A549 (cell line): ENCODE measurements around the gene SHROOM1. TPM values are rescaled to one million over a fixed set of nuclear protein-coding genes. Genes with fewer than 3 reads are reported as not detected.
A peak's percentile ranks its signal among the peaks of the same experiment; 100 is the strongest.
"Not testable (repeated sequence)": the region's sequence is repeated elsewhere in the genome, so short reads cannot be mapped to it uniquely, and the experiment has no call there.

ENCODE experiments used
- ATAC-seq, 2 experiments: fragments of 200-7000 bp in 1 of 2; fragments of >200 bp in 1 of 2; cut with Nextera tagmentation in 1 of 2; cut with Tn5 transposase in 1 of 2; 3 replicates each; pipeline versions ENCODE4 v1.8.0 to v1.9.1; 2018 to 2020; ENCODE audit warnings: mild to moderate bottlenecking in 1 of 2, moderate library complexity in 1 of 2
- CTCF ChIA-PET: fragments of 300-600 bp; sonication (Branson Sonifier 250); formaldehyde crosslinking; extraction: SDS; loops from one replicate; lab custom pipeline; 2021; ENCODE audit warnings: antibody characterized with exemption, inconsistent platforms; lab: Yijun Ruan, JAX
- POLR2A ChIA-PET: fragments of 350-600 bp; formaldehyde crosslinking; extraction: SDS; loops from one replicate; lab custom pipeline; 2021; ENCODE audit warnings: antibody characterized with exemption, inconsistent platforms; lab: Yijun Ruan, JAX
- DNase-seq, 2 experiments: peaks; one replicate each; pipeline versions ENCODE4 v3.0.0 to v3.0.0-alpha.2; 2011 to 2016; ENCODE audit warnings: low read depth in 1 of 2, low spot score in 1 of 2
- FAIRE-seq: peaks from 2 replicates; lab custom pipeline; 2011; peaks lifted over from hg19 to GRCh38; lab: Jason Lieb, UNC
- H3K27ac ChIP-seq, 2 experiments: fragments of >200 bp; sonication (Bioruptor Twin); formaldehyde crosslinking; 3 replicates each; pipeline ENCODE4 v1.5.1; 2016 to 2017
- H3K4me1 ChIP-seq: fragments of >200 bp; sonication (Bioruptor Twin); formaldehyde crosslinking; 3 replicates; pipeline ENCODE4 v1.6.1; 2016
- H3K4me2 ChIP-seq: fragments of >200 bp; sonication (Bioruptor Twin); formaldehyde crosslinking; 3 replicates; pipeline ENCODE4 v1.6.1; 2016
- H3K4me3 ChIP-seq: fragments of >200 bp; sonication (Bioruptor Twin); formaldehyde crosslinking; 3 replicates; pipeline ENCODE4 v1.5.1; 2016
- H3K9me3 ChIP-seq: fragments of >200 bp; sonication (Bioruptor Twin); formaldehyde crosslinking; 3 replicates; pipeline ENCODE4 v1.6.1; 2016
- ATOH8 ChIP-seq: fragments of 250-450 bp; sonication (Bioruptor Pico); IDR thresholded peaks from 2 replicates; pipeline ENCODE4 v1.5.0; 2020; ENCODE audit warnings: low read depth, mild to moderate bottlenecking, moderate library complexity
- CHD4 ChIP-seq: fragments of 200-600 bp; sonication (generic); IDR thresholded peaks from 2 replicates; pipeline ENCODE4 v1.6.1; 2016; ENCODE audit warnings: antibody characterized with exemption, mild to moderate bottlenecking, borderline replicate concordance
- EHF ChIP-seq: fragments of 250-450 bp; sonication (Bioruptor Pico); IDR thresholded peaks from 2 replicates; pipeline ENCODE4 v1.5.0; 2020; ENCODE audit warnings: mild to moderate bottlenecking
- ESRRA ChIP-seq: fragments of 150-350 bp; IDR thresholded peaks from 2 replicates; pipeline ENCODE4 v1.6.1; 2014; ENCODE audit warnings: mild to moderate bottlenecking, low read length, borderline replicate concordance
- FOSB ChIP-seq: fragments of 250-450 bp; sonication (Bioruptor Pico); IDR thresholded peaks from 2 replicates; pipeline ENCODE4 v1.5.0; 2020; ENCODE audit warnings: mild to moderate bottlenecking, moderate library complexity
- FOSL2 ChIP-seq, 2 experiments: fragments of 450-650 bp in 1 of 2; fragments of >200 bp in 1 of 2; sonication (Bioruptor Twin) in 1 of 2; formaldehyde crosslinking; IDR thresholded peaks; 2 replicates each; pipeline versions ENCODE4 v1.5.0 to v1.6.1; 2016 to 2020; ENCODE audit warnings: mild to moderate bottlenecking in 1 of 2, moderate library complexity in 1 of 2
- FOXS1 ChIP-seq: fragments of 250-450 bp; sonication (Bioruptor Pico); IDR thresholded peaks from 2 replicates; pipeline ENCODE4 v1.5.0; 2020; ENCODE audit warnings: mild to moderate bottlenecking, moderate library complexity
- GATA3 ChIP-seq: IDR thresholded peaks from 2 replicates; pipeline ENCODE4 v1.6.1; 2012; ENCODE audit warnings: borderline replicate concordance
- HOXB5 ChIP-seq: fragments of 250-450 bp; sonication (Bioruptor Pico); IDR thresholded peaks from 2 replicates; pipeline ENCODE4 v1.5.0; 2020; ENCODE audit warnings: mild to moderate bottlenecking, moderate library complexity
- JUN ChIP-seq, 2 experiments: fragments of >200 bp; sonication (Bioruptor Twin); formaldehyde crosslinking; IDR thresholded peaks; 2 replicates in 1 of 2; 3 replicates in 1 of 2; pipeline ENCODE4 v1.6.1; 2016 to 2017
- JUNB ChIP-seq: fragments of >200 bp; sonication (Bioruptor Twin); formaldehyde crosslinking; IDR thresholded peaks from 2 replicates; pipeline ENCODE4 v1.6.1; 2016
- MAFK ChIP-seq: fragments of 450-650 bp; IDR thresholded peaks from 2 replicates; pipeline ENCODE4 v1.6.1; 2014; ENCODE audit not compliant: partially characterized antibody
- PBX3 ChIP-seq: IDR thresholded peaks from 2 replicates; pipeline ENCODE4 v1.6.1; 2012
- PHF8 ChIP-seq: fragments of 200-600 bp; sonication (generic); IDR thresholded peaks from 2 replicates; pipeline ENCODE4 v1.6.1; 2016; ENCODE audit warnings: low read depth, mild to moderate bottlenecking, antibody characterized with exemption, moderate library complexity, borderline replicate concordance
- POLR2AphosphoS2 ChIP-seq: conservative IDR thresholded peaks from 2 replicates; pipeline ENCODE4 v1.6.1; 2012; ENCODE audit warnings: low read length, improper control_type of control experiment, inconsistent platforms
- RAD21 ChIP-seq, 2 experiments: fragments of >200 bp in 1 of 2; sonication (Bioruptor Twin) in 1 of 2; formaldehyde crosslinking in 1 of 2; IDR thresholded peaks in 1 of 2; conservative IDR thresholded peaks in 1 of 2; 2 replicates in 1 of 2; 3 replicates in 1 of 2; pipeline ENCODE4 v1.6.1; 2012 to 2018; ENCODE audit warnings: inconsistent platforms in 1 of 2
- RARB ChIP-seq: fragments of 250-450 bp; sonication (Bioruptor Pico); IDR thresholded peaks from 2 replicates; pipeline ENCODE4 v1.8.0; 2021; ENCODE audit warnings: mild to moderate bottlenecking, moderate library complexity
- RFX5 ChIP-seq: fragments of 450-650 bp; IDR thresholded peaks from 2 replicates; pipeline ENCODE4 v1.7.1; 2014; ENCODE audit warnings: antibody characterized with exemption, mild to moderate bottlenecking, moderate library complexity
- SMC3 ChIP-seq: fragments of >200 bp; sonication (Bioruptor Twin); formaldehyde crosslinking; IDR thresholded peaks from 3 replicates; pipeline ENCODE4 v1.6.1; 2018; ENCODE audit warnings: inconsistent platforms
- TP53 ChIP-seq: fragments of 250-450 bp; sonication (Bioruptor Pico); IDR thresholded peaks from 2 replicates; pipeline ENCODE4 v1.5.0; 2021; ENCODE audit warnings: mild to moderate bottlenecking, moderate library complexity
- ZNF302 ChIP-seq: fragments of 250-450 bp; sonication (Bioruptor Pico); IDR thresholded peaks from 2 replicates; pipeline ENCODE4 v1.9.0; 2021; ENCODE audit warnings: inconsistent platforms, mild to moderate bottlenecking, moderate library complexity
- WGBS: methylation state at CpG from one replicate; pipeline ENCODE4 v1.1.6; 2017; ENCODE audit errors: missing lambda C conversion rate; 5-methylcytosine and 5-hydroxymethylcytosine counted together
- polyA plus RNA-seq, 4 experiments: library from polyadenylated mRNA; depleted of rRNA in 3 of 4; stranded (reverse); fragments of >200 nt; fragmentation: RNase III in 1 of 4; extraction: RNeasy Plus Mini Kit Qiagen cat#74134 plus additional on column Dnase treatment in 1 of 4; gene quantifications; 2 replicates in 3 of 4; 3 replicates in 1 of 4; pipeline ENCODE4 v1.2.3, GENCODE V29; 2011 to 2017
- TF ChIP-seq, protein P1 (sequence below): fragments of >200 bp; sonication (Bioruptor Twin); formaldehyde crosslinking; IDR thresholded peaks from 2 replicates; pipeline ENCODE4 v1.6.1; 2016
- TF ChIP-seq, protein P2 (sequence below): fragments of >200 bp; sonication (Bioruptor Twin); formaldehyde crosslinking; IDR thresholded peaks from 3 replicates; pipeline ENCODE4 v1.5.1; 2016

SHROOM1 gene
- polyA plus RNA-seq, 2 of the 4 experiments (the other 2 are of a cell fraction) = 4.5 to 5.4 TPM

DNA sequence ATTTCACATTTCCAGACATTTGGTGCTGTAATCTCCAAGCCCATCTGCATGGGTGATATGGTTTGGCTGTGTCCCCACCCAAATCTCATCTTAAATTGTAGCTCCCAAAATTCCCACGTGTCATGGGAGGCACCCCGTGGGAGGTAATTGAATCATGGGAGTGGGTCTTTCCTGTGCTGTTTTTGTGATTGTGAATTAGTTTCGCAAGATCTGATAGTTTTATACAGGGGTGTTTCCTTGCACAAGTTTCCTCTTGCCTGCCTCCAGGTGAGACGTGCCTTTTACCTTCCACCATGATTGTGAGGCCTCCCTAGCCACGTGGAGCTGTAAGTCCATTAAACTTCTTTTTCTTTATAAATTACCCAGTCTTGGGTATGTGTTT lies 27.8 kb downstream of the SHROOM1 start:
- ATAC-seq, H3K4me2 ChIP-seq, POLR2A ChIA-PET, FAIRE-seq, H3K4me3 ChIP-seq, DNase-seq, H3K4me1 ChIP-seq, H3K27ac ChIP-seq, H3K9me3 ChIP-seq: not testable (repeated sequence)
- 30% methylated on average over 5 of the region's 5 CpGs for WGBS
- CTCF ChIA-PET = interaction anchor here (1.2 to 4.2 kb wide), 6 partner anchors 9 to 416 kb away, joined by 3 to 27 read pairs (median 7); no protein-coding TSS in a partner anchor

DNA sequence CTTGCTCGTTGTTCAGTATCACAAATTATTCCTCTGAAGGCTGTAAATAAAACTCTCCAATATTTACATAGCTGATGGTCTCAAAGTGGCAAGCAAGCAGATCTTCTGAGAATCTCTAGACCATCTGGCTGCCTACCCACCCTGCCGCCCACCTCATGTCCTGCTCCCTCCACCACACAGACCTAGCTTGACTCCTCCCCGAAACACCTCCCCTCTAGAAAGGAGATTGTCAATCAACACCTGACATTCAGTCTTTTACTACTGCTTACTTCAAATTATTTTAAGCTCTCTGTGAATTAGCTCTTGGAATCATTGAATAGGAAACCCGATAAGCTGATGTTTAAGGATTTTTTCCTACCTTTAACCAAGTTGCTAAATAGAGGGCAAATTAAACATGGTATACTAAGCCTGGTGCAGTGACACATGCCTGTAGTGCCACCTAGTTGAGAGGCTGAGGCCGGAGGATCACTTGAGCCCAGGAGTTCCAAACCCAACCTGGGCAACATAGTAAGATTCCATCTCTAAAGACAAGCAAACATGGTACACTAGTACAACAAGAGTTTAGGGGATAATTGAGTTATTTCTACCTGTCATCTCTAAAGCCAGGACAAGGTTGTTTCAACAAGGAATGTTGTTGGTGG lies 28.3 kb downstream of the SHROOM1 start:
- no peaks in the 10 kb centered on the region for H3K9me3 ChIP-seq
- no peak overlapping the region for H3K4me3 ChIP-seq
- peaks cover 3% of the 10 kb centered on the region; the same call in 1 of the 3 replicates for H3K4me1 ChIP-seq
- H3K27ac ChIP-seq = no peak overlapping the region
- DNase-seq (no peak), FAIRE-seq (no peak), ATAC-seq (peak in 1 of 2 experiments; percentile 40; a peak in 1 of 6 replicates)
- POLR2A ChIA-PET = no interaction called here
- TF ChIP-seq ZNF302 (CRISPR knock-in tag) (no peak), RAD21 (conservative IDR thresholded peaks at IDR 0.05 in 1 of 2, IDR thresholded peaks at IDR 0.05 in 1 of 2) (peak in 1 of 2 experiments; percentile 26; a peak in 2 of 5 replicates), HOXB5 (CRISPR knock-in tag) (no peak)
- TF ChIP-seq, protein P1, sequence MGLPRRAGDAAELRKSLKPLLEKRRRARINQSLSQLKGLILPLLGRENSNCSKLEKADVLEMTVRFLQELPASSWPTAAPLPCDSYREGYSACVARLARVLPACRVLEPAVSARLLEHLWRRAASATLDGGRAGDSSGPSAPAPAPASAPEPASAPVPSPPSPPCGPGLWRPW = no peak
- H3K4me2 ChIP-seq = no peak overlapping the region
- 42% methylated on average over 5 of the region's 5 CpGs for WGBS
- CTCF ChIA-PET = interaction anchor here (0.7 to 4.2 kb wide), 13 partner anchors 9 to 416 kb away, joined by 3 to 27 read pairs (median 3); no protein-coding TSS in a partner anchor

DNA sequence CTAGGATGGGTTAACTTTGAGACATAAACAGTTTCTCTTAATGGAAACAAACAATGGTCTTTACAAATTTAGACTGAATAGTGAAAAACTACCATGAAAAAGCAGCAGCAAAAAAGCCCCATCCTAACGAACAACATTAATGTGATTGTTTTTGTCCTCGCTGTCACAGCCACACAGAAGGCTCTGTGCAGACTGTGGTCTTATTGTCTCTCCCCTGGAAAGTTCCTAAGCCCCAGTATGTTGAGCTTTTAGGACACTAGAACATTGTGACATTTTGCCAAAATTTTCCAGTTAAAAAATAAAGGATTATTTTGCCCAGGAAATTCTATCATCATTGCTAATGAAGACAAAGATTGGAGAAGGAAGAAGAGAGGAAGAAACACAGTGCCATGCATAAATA lies 29.9 kb downstream of the SHROOM1 start:
- ATAC-seq = no peak

DNA sequence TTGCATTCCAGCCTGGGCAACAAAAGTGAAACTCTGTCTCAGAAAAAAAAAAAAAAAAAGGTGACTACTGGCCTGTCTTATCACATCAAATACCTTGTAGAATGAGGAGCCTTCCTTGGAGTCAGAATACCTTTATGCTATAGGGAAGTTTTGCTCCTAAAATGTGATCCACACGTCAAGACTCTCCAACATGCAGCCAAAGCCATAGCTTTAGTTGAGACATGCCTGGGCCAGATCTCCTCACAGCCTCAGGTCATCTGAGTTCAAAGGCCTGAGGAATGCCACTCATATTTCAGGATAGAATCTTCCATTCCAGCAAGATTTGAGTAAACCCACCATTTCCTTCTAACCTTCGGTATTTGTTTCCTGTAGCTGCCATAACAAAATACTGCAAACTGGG lies 31.1 kb downstream of the SHROOM1 start:
- DNase-seq (no peak), FAIRE-seq (no peak), ATAC-seq (no peak)
- ChIA-PET CTCF (interaction anchor here (0.6 to 2.4 kb wide), 7 partner anchors 12 to 413 kb away, joined by 3 to 8 read pairs (median 3); no protein-coding TSS in a partner anchor), POLR2A (no interaction called here)
- Histone ChIP-seq H3K27ac (no peak overlapping the region), H3K4me3 (no peak overlapping the region), H3K9me3 (no peaks in the 10 kb centered on the region), H3K4me2 (no peak overlapping the region), H3K4me1 (no peaks in the 10 kb centered on the region)
- WGBS = 89% methylated on average over 2 of the region's 2 CpGs
- TF ChIP-seq RAD21 (conservative IDR thresholded peaks at IDR 0.05 in 1 of 2, IDR thresholded peaks at IDR 0.05 in 1 of 2) (no peak), SMC3 (no peak), PBX3 (no peak), JUN (IDR thresholded peaks at IDR 0.05) (no peak), MAFK (no peak), FOSB (CRISPR knock-in tag) (no peak), PHF8 (no peak), FOXS1 (no peak), GATA3 (no peak), FOSL2 (IDR thresholded peaks at IDR 0.05) (no peak), FOSL2 (CRISPR knock-in tag; IDR thresholded peaks at IDR 0.05) (no peak), POLR2AphosphoS2 (no peak), EHF (CRISPR knock-in tag) (no peak), CHD4 (no peak), ATOH8 (no peak), RARB (CRISPR knock-in tag) (no peak), RFX5 (no peak)

More for the DNA sequence above, 29.9 kb downstream of the SHROOM1 start:
- DNase-seq (no peak), FAIRE-seq (no peak)
- 45% methylated on average over 2 of the region's 2 CpGs for WGBS
- Histone ChIP-seq H3K4me2 (no peak overlapping the region), H3K4me1 (no peaks in the 10 kb centered on the region), H3K4me3 (no peak overlapping the region), H3K9me3 (no peaks in the 10 kb centered on the region), H3K27ac (no peak overlapping the region)
- TF ChIP-seq TP53 (CRISPR knock-in tag) (no peak), CHD4 (no peak), ESRRA (no peak), FOSL2 (IDR thresholded peaks at IDR 0.05) (no peak), FOSL2 (CRISPR knock-in tag; IDR thresholded peaks at IDR 0.05) (no peak), SMC3 (no peak), JUNB (no peak)
- TF ChIP-seq, protein P1 = no peak
- TF ChIP-seq, protein P2, sequence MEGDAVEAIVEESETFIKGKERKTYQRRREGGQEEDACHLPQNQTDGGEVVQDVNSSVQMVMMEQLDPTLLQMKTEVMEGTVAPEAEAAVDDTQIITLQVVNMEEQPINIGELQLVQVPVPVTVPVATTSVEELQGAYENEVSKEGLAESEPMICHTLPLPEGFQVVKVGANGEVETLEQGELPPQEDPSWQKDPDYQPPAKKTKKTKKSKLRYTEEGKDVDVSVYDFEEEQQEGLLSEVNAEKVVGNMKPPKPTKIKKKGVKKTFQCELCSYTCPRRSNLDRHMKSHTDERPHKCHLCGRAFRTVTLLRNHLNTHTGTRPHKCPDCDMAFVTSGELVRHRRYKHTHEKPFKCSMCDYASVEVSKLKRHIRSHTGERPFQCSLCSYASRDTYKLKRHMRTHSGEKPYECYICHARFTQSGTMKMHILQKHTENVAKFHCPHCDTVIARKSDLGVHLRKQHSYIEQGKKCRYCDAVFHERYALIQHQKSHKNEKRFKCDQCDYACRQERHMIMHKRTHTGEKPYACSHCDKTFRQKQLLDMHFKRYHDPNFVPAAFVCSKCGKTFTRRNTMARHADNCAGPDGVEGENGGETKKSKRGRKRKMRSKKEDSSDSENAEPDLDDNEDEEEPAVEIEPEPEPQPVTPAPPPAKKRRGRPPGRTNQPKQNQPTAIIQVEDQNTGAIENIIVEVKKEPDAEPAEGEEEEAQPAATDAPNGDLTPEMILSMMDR = no peak
- ChIA-PET CTCF (interaction anchor here (0.7 to 4.2 kb wide), 4 partner anchors 20 to 141 kb away, joined by 3 to 27 read pairs (median 6); no protein-coding TSS in a partner anchor), POLR2A (no interaction called here)
